HepG2 (cell line): ENCODE data around the gene LPXN. TPM values are rescaled to one million over a fixed set of nuclear protein-coding genes. Genes with fewer than 3 reads are reported as not detected.
A peak's percentile ranks its signal among the peaks of the same experiment; 100 is the strongest.

Source experiments
- ASH2L ChIP-seq: fragments of 300-600, 200-600 bp; sonication (generic); IDR thresholded peaks from 2 replicates; pipeline ENCODE4 v1.7.0; 2017; ENCODE audit warnings: low read depth, mild to moderate bottlenecking, moderate library complexity, mixed read lengths, low read length; ENCODE audit not compliant: insufficient read length
- DNMT3B ChIP-seq: conservative IDR thresholded peaks from 2 replicates; pipeline ENCODE4 v1.6.1; 2016; ENCODE audit warnings: missing biosample characterization, control low read depth
- ELF4 ChIP-seq: sonication (generic); formaldehyde crosslinking; IDR thresholded peaks from 2 replicates; pipeline ENCODE4 v1.5.0; 2020; ENCODE audit warnings: missing genetic modification reagents, mild to moderate bottlenecking, moderate library complexity, borderline replicate concordance
- FOXA3 ChIP-seq: IDR thresholded peaks from 2 replicates; pipeline ENCODE4 v1.6.1; 2016; ENCODE audit warnings: missing genetic modification reagents, missing compliant biosample characterization
- HMGXB4 ChIP-seq, 2 experiments: sonication (generic) in 1 of 2; formaldehyde crosslinking in 1 of 2; IDR thresholded peaks; 2 replicates each; pipeline versions ENCODE4 v1.4.0 to v1.6.1; 2018 to 2020; ENCODE audit warnings: missing genetic modification reagents in 2 of 2, borderline replicate concordance in 1 of 2, low read depth in 1 of 2, mild to moderate bottlenecking in 1 of 2, missing biosample characterization in 1 of 2
- HOXD1 ChIP-seq: sonication (generic); formaldehyde crosslinking; IDR thresholded peaks from 2 replicates; pipeline ENCODE4 v1.5.0; 2020; ENCODE audit warnings: missing genetic modification reagents
- ISX ChIP-seq: sonication (generic); formaldehyde crosslinking; conservative IDR thresholded peaks from 2 replicates; pipeline ENCODE4 v1.5.0; 2020; ENCODE audit warnings: missing genetic modification reagents
- JARID2 ChIP-seq: sonication (generic); formaldehyde crosslinking; IDR thresholded peaks from 2 replicates; pipeline ENCODE4 v1.8.1; 2023; ENCODE audit warnings: missing genetic modification reagents, inconsistent platforms; ENCODE audit not compliant: insufficient replicate concordance
- KDM4B ChIP-seq: sonication (generic); formaldehyde crosslinking; IDR thresholded peaks from 2 replicates; pipeline ENCODE4 v1.4.0; 2020; ENCODE audit warnings: missing genetic modification reagents
- MED13 ChIP-seq: sonication (generic); formaldehyde crosslinking; IDR thresholded peaks from 2 replicates; pipeline ENCODE4 v1.5.0; 2020; ENCODE audit warnings: missing genetic modification reagents
- XBP1 ChIP-seq: sonication (generic); formaldehyde crosslinking; IDR thresholded peaks from 2 replicates; pipeline ENCODE4 v1.5.0; 2020; ENCODE audit warnings: missing genetic modification reagents
- ZMYM2 ChIP-seq: sonication (generic); formaldehyde crosslinking; IDR thresholded peaks from 2 replicates; pipeline ENCODE4 v1.8.0; 2022; ENCODE audit warnings: mild to moderate bottlenecking, missing genetic modification reagents
- ZNF207 ChIP-seq: fragments of 450-650 bp; IDR thresholded peaks from 2 replicates; pipeline ENCODE4 v1.6.1; 2016; ENCODE audit warnings: antibody characterized with exemption, borderline replicate concordance
- ZNF274 ChIP-seq: sonication (generic); formaldehyde crosslinking; IDR thresholded peaks from 2 replicates; pipeline ENCODE4 v1.5.1; 2020; ENCODE audit warnings: mild to moderate bottlenecking, missing genetic modification reagents
- ZNF430 ChIP-seq: sonication (generic); formaldehyde crosslinking; IDR thresholded peaks from 2 replicates; pipeline ENCODE4 v1.9.0; 2021; ENCODE audit warnings: mild to moderate bottlenecking, missing genetic modification reagents
- ZNF496 ChIP-seq: sonication (generic); formaldehyde crosslinking; IDR thresholded peaks from 2 replicates; pipeline ENCODE4 v1.8.1; 2023; ENCODE audit warnings: mild to moderate bottlenecking, moderate library complexity, missing genetic modification reagents; ENCODE audit not compliant: insufficient replicate concordance
- ZNF562 ChIP-seq: sonication (generic); formaldehyde crosslinking; IDR thresholded peaks from 2 replicates; pipeline ENCODE4 v1.8.0; 2022; ENCODE audit warnings: missing genetic modification reagents, borderline replicate concordance
- ZNF577 ChIP-seq: sonication (generic); formaldehyde crosslinking; IDR thresholded peaks from 2 replicates; pipeline ENCODE4 v1.4.0; 2020; ENCODE audit warnings: mild to moderate bottlenecking, low read depth, missing genetic modification reagents, borderline replicate concordance
- ZNF740 ChIP-seq: sonication (generic); formaldehyde crosslinking; IDR thresholded peaks from 2 replicates; pipeline ENCODE4 v1.4.0; 2020; ENCODE audit warnings: missing genetic modification reagents
- polyA plus RNA-seq, 8 experiments: library from polyadenylated mRNA; depleted of rRNA in 3 of 8; stranded (reverse) in 7 of 8; unstranded in 1 of 8; fragments of >200 nt; fragmentation: Illumina TruSeq in 4 of 8; extraction: Trizol in 4 of 8; gene quantifications; 2 replicates each; pipeline versions ENCODE4 v1.2.1 to v1.2.3, GENCODE V29; 2011 to 2016; ENCODE audit warnings: low read depth in 4 of 8, missing spikeins in 1 of 8, mixed read lengths in 1 of 8; ENCODE audit not compliant: insufficient read depth in 1 of 8
- total RNA-seq, 5 experiments: library from RNA; depleted of rRNA; stranded (reverse); fragments of >200 nt; fragmentation: Illumina TruSeq; extraction: Trizol; gene quantifications; 2 replicates each; pipeline ENCODE4 v1.2.3, GENCODE V29; 2016; ENCODE audit warnings: low read depth in 1 of 5
- TF ChIP-seq, protein P1 (sequence below): sonication (generic); formaldehyde crosslinking; IDR thresholded peaks from 2 replicates; pipeline ENCODE4 v1.4.0; 2020; ENCODE audit warnings: missing genetic modification reagents
- TF ChIP-seq, protein P2 (sequence below): sonication (generic); formaldehyde crosslinking; conservative IDR thresholded peaks from 2 replicates; pipeline ENCODE4 v1.4.0; 2020; ENCODE audit warnings: missing genetic modification reagents
- TF ChIP-seq, protein P3 (sequence below): sonication (generic); formaldehyde crosslinking; IDR thresholded peaks from 2 replicates; pipeline ENCODE4 v1.8.0; 2022; ENCODE audit warnings: mild to moderate bottlenecking, missing genetic modification reagents, moderate library complexity
- TF ChIP-seq, protein P4 (sequence below): fragments of 450-650 bp; IDR thresholded peaks from 2 replicates; pipeline ENCODE4 v1.6.1; 2016

LPXN gene
- total and polyA plus RNA-seq, 2 of the 13 experiments (the other 11 are each of a cell fraction or from before 2014, with no cell fraction given), result 1.7 to 3.5 TPM

GRCh38 chr11:58578635-58579191 lies 3.1 kb upstream of the LPXN start, which contains the start of gene ZFP91 (continued):
- TF ChIP-seq, protein P1, sequence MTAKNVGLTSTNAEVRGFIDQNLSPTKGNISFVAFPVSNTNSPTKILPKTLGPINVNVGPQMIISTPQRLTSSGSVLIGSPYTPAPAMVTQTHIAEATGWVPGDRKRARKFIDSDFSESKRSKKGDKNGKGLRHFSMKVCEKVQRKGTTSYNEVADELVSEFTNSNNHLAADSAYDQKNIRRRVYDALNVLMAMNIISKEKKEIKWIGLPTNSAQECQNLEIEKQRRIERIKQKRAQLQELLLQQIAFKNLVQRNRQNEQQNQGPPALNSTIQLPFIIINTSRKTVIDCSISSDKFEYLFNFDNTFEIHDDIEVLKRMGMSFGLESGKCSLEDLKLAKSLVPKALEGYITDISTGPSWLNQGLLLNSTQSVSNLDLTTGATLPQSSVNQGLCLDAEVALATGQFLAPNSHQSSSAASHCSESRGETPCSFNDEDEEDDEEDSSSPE (CRISPR knock-in tag), result peak; percentile 78
- no peak for TF ChIP-seq JARID2 (CRISPR knock-in tag)
- no peak for TF ChIP-seq ZNF207
- no peak for TF ChIP-seq HOXD1
- no peak for TF ChIP-seq KDM4B (CRISPR knock-in tag)
- TF ChIP-seq, protein P2, sequence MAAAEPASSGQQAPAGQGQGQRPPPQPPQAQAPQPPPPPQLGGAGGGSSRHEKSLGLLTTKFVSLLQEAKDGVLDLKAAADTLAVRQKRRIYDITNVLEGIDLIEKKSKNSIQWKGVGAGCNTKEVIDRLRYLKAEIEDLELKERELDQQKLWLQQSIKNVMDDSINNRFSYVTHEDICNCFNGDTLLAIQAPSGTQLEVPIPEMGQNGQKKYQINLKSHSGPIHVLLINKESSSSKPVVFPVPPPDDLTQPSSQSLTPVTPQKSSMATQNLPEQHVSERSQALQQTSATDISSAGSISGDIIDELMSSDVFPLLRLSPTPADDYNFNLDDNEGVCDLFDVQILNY (CRISPR knock-in tag), result peak; percentile 78; the same call in 1 of the 2 replicates
- no peak for TF ChIP-seq DNMT3B (CRISPR knock-in tag)
- no peak for TF ChIP-seq ASH2L
- no peak for TF ChIP-seq ZMYM2 (CRISPR knock-in tag)
- TF ChIP-seq ISX (CRISPR knock-in tag), result 0 out of 2 replicates have a peak, but pooled peaks have one; percentile 2
- TF ChIP-seq, protein P3, sequence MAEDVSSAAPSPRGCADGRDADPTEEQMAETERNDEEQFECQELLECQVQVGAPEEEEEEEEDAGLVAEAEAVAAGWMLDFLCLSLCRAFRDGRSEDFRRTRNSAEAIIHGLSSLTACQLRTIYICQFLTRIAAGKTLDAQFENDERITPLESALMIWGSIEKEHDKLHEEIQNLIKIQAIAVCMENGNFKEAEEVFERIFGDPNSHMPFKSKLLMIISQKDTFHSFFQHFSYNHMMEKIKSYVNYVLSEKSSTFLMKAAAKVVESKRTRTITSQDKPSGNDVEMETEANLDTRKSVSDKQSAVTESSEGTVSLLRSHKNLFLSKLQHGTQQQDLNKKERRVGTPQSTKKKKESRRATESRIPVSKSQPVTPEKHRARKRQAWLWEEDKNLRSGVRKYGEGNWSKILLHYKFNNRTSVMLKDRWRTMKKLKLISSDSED (CRISPR knock-in tag), result no peak
- no peak for TF ChIP-seq XBP1 (CRISPR knock-in tag)
- no peak; the same call in none of the 2 replicates for TF ChIP-seq MED13
- no peak for TF ChIP-seq ZNF577 (CRISPR knock-in tag)
- TF ChIP-seq, protein P4, sequence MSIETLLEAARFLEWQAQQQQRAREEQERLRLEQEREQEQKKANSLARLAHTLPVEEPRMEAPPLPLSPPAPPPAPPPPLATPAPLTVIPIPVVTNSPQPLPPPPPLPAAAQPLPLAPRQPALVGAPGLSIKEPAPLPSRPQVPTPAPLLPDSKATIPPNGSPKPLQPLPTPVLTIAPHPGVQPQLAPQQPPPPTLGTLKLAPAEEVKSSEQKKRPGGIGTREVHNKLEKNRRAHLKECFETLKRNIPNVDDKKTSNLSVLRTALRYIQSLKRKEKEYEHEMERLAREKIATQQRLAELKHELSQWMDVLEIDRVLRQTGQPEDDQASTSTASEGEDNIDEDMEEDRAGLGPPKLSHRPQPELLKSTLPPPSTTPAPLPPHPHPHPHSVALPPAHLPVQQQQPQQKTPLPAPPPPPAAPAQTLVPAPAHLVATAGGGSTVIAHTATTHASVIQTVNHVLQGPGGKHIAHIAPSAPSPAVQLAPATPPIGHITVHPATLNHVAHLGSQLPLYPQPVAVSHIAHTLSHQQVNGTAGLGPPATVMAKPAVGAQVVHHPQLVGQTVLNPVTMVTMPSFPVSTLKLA, result no peak
- peak in 1 of 2 experiments; percentile 4; a peak in 1 of 4 replicates for TF ChIP-seq HMGXB4 (CRISPR knock-in tag; IDR thresholded peaks at IDR 0.05; ENCODE audit: borderline replicate concordance in 1 of 2, low read depth in 1 of 2)
- no peak for TF ChIP-seq ZNF496
- no peak for TF ChIP-seq FOXA3
- TF ChIP-seq ZNF274 (CRISPR knock-in tag), result no peak
- no peak for TF ChIP-seq ZNF740
- TF ChIP-seq ZNF430, result no peak
- no peak for TF ChIP-seq ELF4 (CRISPR knock-in tag)
- TF ChIP-seq ZNF562 (CRISPR knock-in tag), result no peak
